Inferior parietal cortex (tissue), 1 donor: ENCODE results near the gene PUS7L.
"Not testable (repeated sequence)": the region's sequence is repeated elsewhere in the genome, so short reads cannot be mapped to it uniquely, and the experiment has no call there.

ENCODE experiments used
- DNase-seq: peaks from one replicate; pipeline ENCODE4 v3.0.0-alpha.2; 2016; ENCODE audit errors: extremely low spot score

Gene PUS7L

DNA sequence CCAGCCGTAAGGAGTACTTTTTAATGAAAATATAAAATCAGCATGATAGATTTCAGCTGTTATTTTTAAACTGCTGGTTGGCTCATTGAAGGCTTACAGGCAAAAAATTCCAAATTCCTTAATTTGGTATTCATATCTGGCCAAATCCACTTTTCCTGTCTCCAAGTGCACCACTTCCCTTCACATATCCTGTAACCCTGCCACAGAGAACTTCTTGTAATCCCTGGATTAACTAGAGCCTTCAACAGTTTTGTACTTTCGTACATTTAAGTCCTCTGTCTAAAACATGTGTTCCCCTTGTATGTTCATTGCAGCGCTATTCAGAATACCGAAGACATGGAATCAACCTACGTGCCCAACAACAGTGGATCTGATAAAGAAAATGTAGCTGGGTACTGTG is 9.6 kb downstream of the PUS7L start:
- DNase-seq = no peak

DNA sequence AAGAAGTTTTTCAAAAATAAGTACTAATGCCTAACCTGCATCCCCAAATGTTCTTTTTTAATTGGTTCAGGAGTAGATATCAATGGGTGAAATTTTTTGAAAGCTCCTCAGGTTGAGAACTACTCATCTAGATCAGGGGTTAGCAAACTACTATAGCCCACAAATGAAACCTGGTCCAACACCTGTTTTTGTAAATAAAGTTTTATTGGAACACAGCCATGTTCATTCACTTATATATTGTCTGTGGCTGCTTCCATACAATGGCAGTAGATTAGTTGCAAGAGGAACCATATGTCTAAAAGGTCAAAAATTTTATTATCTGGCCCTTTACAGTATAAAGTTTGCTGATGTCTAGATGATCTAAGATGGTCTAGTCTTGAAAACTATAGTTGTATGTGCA is 13.8 kb downstream of the PUS7L start:
- DNase-seq = no peak

DNA sequence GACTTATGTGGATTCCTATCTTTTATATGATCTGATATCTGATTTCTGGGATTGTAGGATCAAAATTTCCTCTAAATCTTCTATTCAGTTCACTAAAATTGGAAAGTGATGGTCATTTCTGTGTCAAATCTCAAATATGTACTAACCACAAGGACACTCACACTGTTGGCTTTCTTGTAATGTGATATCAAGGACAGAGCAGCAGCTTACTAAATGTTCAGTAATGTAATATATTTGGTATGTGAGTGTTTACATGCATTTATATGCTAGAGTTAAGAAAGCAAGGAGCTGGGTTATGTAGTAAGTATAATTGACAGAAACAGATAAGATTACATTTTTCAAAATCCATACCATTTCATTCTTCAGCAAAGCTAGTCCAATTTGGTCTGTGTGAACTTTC is 16.5 kb downstream of the PUS7L start:
- DNase-seq = no peak

GRCh38 chr12:43740511-43741100 is 18.0 kb downstream of the PUS7L start:
- no peak for DNase-seq

GRCh38 chr12:43737646-43738045 is 20.9 kb downstream of the PUS7L start:
- DNase-seq = no peak

GRCh38 chr12:43736927-43737440 is 21.6 kb downstream of the PUS7L start:
- no peak for DNase-seq

GRCh38 chr12:43733687-43734086 is 24.9 kb downstream of the PUS7L start:
- no peak for DNase-seq

- no peak for DNase-seq
Measured at GRCh38 chr12:43730283-43730682, 28.3 kb downstream of the PUS7L start.

DNA sequence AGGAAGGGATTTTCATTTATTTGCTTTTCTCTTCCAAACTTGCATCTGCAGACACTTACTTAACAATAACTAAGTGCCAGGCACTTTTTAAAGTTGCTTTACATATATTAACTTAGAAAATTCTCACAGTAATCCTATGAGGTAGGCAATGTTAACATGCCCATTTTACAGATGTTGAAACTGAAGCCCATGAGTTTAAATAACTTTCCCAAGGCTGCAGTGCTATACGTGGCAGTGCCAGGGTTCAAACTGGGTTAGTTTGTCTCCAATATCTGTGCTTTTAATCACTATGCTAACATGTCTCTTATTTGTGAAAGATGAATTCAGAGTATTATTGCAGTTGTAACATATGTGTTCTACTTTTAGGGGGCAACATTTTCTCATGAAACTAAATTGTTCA is 29.9 kb downstream of the PUS7L start:
- no peak for DNase-seq

DNA sequence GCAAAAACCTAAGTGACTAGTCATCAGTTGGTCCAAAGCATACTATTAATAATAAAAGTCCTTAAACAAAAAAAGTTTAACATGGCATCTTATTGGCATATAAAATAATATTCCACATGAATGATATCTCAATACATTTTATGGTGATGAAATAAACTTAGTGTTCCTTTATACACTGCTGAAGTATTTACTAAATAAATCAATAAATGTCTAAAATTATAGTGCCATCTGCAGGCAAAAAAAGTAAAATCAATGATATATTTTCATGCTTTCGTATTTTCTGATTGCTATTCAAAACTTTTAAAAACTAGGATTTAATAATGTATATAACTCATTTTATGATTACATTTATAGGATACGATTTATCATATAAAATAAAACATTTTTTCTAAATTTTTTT is 30.5 kb downstream of the PUS7L start:
- no peak for DNase-seq

GRCh38 chr12:43723134-43723533 is 35.5 kb downstream of the PUS7L start:
- no peak for DNase-seq

DNA sequence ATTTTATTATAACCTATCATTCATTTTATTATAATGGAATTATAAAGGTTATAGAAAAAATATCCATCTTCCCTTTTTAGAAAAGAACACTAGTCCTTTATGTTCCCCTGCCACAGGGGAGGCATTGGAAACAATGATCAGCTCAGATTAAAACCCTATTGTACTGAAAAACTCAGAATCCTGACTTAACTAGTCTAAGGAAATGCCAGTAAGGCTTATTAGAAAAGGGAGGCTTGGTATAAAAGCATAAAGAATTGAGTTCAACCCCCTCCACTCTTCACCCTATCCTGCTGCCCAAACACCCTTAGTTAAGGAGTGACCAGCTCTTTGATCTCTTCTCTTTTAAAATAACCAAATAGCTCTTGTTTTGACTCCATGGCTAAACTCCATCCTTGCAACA is 36.0 kb downstream of the PUS7L start:
- no peak for DNase-seq

GRCh38 chr12:43711348-43711747 is 47.2 kb downstream of the PUS7L start:
- no peak for DNase-seq

- not testable (repeated sequence) for DNase-seq
Measured at GRCh38 chr12:43703772-43704171, 54.8 kb downstream of the PUS7L start.

- not testable (repeated sequence) for DNase-seq
Measured at GRCh38 chr12:43701194-43701593, 57.4 kb downstream of the PUS7L start.

DNA sequence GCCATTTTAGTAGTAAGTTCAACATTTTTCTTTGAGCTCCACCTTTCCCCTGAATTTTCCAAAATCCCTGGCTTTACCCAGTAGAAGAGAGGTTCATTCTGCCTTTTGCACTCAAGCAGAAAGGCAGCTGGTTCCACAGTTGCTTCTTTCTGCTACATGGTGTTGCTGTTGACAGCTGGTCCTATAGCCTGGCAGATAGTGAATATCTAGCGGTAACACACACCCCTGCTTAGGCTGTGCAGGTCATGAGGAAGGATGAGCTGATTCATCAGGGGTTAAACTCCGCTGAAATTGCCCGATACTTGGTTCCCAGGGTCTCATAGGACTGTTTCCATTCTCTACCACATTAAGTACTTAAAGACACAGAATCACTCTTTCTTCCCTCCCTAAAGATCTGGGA is 62.4 kb downstream of the PUS7L start:
- DNase-seq = no peak

GRCh38 chr12:43694879-43695278 is 63.7 kb downstream of the PUS7L start:
- DNase-seq = no peak

GRCh38 chr12:43692064-43692463 is 66.5 kb downstream of the PUS7L start:
- DNase-seq = no peak

DNA sequence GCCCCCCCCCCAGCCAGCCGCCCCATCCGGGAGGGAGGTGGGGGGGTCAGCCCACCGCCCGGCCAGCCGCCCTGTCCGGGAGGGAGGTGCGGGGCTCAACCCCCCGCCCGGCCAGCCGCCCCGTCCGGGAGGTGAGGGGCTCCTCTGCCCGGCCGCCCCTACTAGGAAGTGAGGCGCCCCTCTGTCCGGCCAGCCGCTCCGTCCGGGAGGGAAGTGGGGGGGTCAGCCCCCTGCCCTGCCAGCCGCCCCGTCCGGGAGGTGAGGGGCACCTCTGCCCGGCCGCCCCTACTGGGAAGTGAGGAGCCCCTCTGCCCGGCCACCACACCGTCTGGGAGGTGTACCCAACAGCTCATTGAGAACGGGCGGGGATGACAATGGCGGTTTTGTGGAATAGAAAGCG is 73.1 kb downstream of the PUS7L start:
- DNase-seq = not testable (repeated sequence)

GRCh38 chr12:43676183-43676813 is 82.3 kb downstream of the PUS7L start:
- DNase-seq = no peak

GRCh38 chr12:43675048-43675904 is 83.3 kb downstream of the PUS7L start:
- DNase-seq = no peak

DNA sequence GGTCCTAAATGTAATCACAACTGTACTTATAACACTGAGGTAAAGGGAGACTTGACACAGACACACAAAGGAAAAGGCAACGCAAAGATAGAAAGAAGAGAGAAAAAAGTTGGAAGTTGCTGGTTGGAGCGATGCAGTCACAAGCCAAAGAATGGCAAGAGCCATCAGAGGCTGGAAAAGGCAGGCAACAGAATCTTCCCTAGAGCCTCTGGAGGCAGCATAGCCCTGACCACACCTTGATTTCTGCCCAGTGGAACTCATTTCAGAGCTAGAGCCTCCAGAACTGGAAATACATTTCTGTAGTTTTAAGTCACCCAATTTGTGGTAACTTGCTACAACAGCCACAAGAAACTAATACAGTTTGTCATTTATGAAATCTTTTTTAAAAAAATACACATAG is 89.2 kb downstream of the PUS7L start:
- no peak for DNase-seq
